GM21360 (cell line): ENCODE data around the gene ACBD6.

Source experiments
- ATAC-seq: cut with Tn5 transposase; IDR thresholded peaks from one replicate; pipeline ENCODE4 v1.9.1; 2021; ENCODE audit warnings: mild to moderate bottlenecking, moderate library complexity; ENCODE audit not compliant: unreplicated experiment

ACBD6 gene

GRCh38 chr1:180311011-180311730 lies 191.2 kb downstream of the ACBD6 start:
- ATAC-seq, result no peak

DNA sequence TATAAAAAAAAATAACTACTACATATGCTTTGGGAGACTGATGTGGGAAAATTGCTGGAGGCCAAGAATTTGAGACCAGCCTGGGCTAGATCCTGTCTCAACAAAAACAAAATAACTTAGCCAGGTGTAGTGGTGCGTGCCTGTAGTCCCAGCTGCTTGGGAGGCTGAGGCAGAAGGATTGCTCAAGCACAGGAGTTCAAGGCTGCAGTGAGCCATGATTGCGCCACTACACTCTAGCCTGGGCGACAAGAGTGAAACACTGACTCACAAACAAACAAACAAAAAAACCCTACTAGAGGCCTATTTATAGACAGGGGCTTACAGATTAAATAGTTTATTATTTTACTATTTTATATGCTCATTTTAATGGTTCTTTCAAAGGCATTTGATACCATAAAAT lies 192.3 kb downstream of the ACBD6 start:
- no peak for ATAC-seq

GRCh38 chr1:180309338-180309737 lies 193.0 kb downstream of the ACBD6 start:
- ATAC-seq, result no peak

GRCh38 chr1:180301135-180301742 lies 201.1 kb downstream of the ACBD6 start:
- ATAC-seq, result no peak

- no peak for ATAC-seq
Observed at GRCh38 chr1:180299479-180300221, 202.7 kb downstream of the ACBD6 start.

DNA sequence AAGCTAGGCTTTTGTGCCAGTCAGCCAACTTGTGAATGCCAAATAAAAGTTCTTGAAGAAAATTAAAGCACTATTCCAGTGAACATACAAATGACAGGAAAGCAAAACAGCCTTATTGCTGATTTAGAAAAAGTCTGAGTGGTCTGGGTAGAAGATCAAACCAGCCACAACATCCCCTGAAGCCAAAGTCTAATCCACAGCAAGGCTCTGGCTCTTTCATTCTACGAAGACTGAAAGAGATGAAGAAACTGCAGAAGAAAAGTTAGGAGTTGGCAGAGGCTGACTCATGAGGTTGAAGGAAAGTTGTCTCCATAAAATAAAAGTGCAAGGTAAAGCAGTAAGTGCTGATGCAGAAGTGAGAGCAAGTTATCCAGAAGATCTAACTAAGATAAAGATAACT lies 206.4 kb downstream of the ACBD6 start:
- no peak for ATAC-seq

DNA sequence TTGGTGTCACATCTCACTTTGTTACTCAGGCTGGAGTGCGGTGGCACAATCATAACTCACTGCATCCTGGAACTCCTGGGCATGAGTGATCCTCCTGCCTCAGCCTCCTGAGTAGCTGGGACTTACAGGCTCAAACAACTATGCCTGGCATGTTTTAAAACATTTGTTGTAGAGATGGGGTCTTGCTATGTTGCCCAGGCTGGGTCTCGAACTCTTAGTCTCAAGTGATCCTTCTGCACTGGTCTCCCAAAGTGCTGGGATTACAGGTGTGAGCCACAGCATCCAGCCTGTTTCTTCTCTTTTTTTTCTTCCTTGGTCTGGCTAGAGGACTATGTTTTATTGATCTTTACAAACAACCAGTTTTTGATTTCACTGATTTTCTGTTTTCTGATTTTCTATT lies 207.7 kb downstream of the ACBD6 start:
- no peak for ATAC-seq

DNA sequence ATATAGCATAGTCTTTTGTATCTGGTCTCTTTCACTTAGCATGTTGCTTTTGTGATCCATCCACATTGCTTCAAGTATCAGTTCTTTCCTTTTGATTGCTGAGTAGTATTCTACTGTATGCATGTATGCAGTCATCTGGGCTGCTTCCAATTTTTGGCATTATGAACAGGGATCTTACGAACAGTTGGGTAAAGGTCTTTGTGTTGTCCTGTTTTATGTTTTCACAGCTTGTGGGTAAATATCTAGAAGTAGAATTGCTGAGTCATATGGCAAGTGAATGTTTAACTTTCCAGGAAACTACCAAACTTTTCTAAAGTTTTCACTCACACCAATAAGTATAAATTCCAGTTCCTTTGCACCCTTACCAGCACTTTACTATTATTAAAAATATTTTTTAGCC lies 211.4 kb downstream of the ACBD6 start:
- ATAC-seq, result no peak

DNA sequence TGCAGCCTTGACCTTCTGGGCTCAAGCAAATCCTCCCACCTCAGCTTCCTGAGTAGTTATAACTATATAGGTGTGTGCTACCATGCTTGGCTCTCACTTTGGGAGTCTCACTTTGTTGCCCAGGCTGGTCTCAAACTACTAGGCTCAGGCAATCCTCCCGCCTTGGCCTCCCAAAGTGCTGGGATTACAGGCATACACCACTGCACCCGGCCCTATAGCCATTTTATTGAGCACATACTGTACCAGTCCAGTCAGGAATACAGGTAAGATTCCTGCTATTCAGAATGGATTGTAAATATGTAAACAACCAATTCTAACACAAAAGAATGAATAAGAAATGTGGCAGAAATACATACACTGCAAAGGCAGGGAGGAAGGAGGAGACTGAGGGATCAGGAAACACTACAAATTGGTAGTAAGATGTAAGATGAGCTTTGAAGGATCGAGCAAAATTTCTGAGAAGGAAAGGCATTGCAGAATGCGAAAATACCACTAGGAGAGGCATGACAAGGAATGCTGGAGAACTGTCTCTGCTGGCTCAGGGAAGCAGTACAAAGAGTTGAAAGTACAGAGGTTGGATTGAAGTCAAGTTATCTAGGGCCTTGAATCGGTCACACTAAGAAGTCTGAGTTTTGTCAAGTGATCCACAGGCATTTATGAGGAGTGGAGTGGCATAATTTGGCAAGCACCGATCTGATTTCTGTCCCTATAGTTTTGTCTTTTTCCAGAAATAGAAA lies 211.9 kb downstream of the ACBD6 start:
- no peak for ATAC-seq

DNA sequence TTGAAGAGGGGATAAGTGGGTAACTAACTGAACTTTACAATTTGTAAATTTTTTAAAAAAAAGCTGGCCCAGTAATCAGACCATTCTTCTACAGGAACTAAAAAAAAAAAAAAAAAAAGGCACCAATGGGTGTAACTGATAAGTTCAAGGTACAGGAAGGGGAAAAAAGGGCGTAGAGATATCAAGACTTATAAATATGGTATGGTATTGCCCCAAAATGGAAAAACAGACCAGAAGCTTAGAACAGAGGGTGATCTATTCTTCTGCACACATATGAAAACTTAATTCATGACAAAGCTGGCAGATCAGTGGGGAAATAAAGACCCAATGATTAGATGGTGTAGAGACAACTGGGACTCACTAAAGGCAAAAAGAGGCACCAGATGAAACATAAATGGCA lies 213.4 kb downstream of the ACBD6 start:
- ATAC-seq, result no peak

DNA sequence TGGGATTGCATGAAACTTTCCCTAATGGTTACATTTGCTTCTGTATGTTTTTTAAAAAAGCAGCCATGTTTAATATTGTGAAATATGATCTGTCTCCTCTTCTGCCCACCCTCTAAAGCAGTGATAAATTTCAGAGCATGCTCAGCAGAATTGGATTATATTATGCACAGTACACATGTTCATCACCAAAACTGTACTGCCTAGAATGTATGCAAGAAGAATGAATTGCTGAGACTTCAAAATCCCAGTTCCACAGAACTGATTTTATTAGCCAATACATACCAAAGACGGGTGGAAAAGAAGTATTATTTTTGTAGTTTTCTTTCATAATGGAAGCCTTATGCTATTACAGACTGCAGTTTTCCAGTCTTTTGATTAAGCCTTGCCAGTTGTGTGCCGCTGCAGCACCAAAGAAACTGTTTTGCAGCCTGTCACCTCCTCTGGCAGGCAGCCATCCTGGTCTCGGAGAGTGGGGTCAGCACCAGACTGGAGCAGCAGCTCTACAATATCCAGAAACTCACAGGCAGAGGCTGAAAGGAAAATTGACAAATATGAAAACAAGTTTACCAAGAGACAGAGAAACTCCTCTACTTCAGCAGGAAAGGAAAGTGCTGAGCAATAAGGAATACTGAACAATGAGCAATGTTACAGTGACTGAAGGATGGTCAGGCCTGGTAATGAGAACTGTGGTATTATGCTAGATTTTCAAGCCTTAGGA lies 214.2 kb downstream of the ACBD6 start:
- ATAC-seq, result no peak

GRCh38 chr1:180286417-180286816 lies 216.0 kb downstream of the ACBD6 start:
- no peak for ATAC-seq

DNA sequence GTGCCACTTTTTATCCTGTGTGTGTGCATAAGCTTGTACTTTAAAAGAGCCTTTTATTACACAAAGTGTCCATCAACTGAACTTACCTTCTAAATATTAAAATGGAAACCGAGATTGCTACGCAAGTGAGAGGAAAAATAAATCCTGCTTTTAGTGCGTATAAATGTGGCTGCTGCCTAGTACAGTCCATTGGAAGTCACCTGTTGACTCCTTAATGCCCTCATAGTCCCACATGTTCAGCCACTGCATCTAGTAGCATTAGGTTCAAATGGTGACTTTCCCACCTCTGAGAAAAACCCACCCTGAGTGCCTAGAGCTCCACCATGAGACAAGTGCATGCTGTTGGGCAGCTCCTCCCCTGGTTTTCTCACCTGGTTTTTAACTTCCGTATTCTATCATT lies 219.3 kb downstream of the ACBD6 start:
- ATAC-seq, result no peak

DNA sequence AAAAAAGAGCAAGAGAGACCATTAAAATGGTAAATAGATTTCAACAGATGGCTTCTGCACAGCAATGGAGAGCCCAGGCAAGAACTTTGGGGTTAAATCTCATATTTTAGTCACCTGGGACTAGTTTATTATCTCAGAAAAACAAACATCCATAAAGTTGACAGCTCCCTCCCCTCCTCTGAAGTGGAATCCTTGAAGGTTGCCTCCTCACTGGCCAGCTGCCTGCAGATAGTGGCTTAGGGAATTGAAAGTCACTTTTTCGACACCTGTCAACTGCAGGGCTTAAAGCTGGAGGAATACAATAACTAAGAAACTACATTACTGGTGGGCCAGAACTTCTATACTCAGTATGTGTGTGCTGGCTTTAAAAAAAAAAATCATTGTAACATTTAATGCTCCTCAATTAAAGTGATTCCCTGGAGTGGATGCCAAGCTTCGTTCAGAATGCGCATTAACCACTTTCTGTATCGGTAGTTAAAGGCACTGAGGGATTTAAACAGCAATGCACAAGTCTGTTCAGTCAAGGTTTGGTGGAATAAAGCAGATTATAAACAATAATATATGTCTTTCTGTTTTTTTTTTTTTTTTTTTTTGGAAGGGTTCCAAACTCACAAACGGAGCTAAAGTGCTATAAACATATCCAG lies 219.9 kb downstream of the ACBD6 start:
- no peak for ATAC-seq

DNA sequence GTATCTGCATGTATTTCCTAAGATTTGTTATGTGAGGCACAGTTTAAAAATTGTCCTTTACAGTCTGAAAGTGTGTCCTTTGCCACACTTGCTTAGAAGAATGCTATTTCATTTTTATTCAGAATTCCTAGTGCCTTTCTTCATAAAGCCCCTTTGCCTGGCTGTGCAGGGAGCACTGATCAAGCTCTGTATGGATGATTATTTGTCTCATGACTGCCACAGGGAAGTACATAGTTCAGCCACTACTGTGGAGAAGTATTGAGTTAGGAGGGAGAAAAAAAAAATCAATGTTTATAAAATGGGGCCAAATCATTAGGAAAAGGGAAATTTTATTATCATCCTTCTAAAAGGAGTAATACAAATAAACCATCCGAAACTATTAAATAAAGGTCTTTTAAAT lies 220.9 kb downstream of the ACBD6 start:
- no peak for ATAC-seq

DNA sequence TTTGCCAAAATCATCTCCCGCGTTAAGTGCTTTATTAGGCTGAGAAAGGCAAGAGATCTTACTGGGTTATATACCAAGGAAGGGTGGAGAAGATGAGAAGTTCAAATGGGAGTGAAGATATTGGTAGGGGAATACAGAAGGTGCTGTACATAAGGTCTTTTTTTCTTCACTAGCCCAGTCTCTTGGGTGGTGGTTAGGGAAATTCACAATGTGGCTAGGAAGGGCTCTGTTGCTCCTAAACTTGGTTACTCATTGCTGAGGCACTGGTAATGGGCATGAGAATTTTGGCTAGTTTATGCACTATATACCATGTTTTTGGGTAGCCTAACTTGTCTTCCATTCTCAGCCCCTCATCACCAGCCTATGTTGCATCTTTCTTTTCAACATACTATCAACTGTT lies 221.8 kb downstream of the ACBD6 start:
- no peak for ATAC-seq

DNA sequence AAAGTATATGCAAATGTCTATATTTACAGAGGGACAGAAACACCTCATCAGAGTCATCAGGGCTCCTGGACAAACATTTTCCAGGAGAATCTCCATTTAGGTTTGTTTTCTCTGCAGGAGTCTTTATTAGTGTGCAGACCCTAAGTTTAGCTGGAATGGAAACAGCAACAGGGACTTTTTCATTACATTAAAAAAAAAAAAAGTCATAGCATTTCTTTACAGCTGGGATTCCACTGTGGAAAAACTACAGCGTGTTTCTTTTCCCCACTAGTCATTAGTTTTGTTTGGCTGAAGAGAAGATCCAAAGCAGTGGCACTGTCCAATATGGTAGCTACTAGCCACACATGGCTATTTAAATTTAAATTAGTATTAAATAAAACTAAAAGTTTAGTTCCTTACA lies 222.7 kb downstream of the ACBD6 start:
- ATAC-seq, result no peak

DNA sequence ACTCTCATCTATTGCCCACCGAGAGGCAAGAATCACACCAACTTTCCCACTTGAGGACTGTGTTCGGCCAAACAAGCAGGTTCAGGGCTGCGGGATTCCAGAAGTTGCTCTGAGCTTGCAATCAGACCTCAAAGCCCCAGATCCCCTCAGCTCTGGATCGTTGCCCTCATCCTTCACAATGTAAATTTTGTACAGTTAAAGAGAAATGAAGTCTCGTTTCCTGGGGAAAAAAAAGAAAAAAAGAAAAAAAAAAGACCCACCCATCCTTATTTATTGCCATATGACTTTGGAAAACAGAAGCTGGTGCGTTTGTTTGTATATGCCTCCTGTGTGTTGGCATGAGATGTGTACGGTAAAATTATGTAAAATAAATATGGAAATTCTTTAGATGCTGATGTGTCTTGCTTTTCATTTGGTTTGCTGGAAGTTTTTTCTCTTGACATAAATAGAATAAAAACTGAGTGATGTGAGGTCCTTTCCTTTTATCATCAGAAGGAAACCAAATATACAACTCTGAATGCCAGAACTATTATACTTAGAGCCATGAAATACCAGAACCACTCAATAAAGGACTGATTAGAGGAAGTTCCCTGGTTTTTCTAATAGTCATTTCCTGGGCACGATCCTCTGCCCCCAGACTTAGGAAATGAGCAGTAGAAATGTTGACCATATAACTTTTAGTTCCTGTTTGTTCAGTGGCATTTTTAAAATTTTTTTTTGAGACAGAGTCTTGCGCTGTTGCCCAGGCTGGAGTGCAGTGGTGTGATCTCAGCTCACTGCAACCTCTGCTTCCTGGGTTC lies 223.6 kb downstream of the ACBD6 start:
- no peak for ATAC-seq

GRCh38 chr1:180278194-180278515 lies 224.2 kb downstream of the ACBD6 start:
- no peak for ATAC-seq
